Neuronal stem cell (in vitro differentiated cells): ENCODE measurements around the gene CRYAA.

Source experiments
- DNase-seq: peaks from one replicate; pipeline ENCODE4 v3.0.0-alpha.2; 2013; ENCODE audit warnings: low spot score
- H2AFZ ChIP-seq: one replicate; pipeline ENCODE4 v1.6.1; 2013; ENCODE audit warnings: mild to moderate bottlenecking, low read length, inconsistent platforms
- H2AK5ac ChIP-seq: 2 replicates; pipeline ENCODE4 v1.6.1; 2013; ENCODE audit warnings: low read depth, mild to moderate bottlenecking, inconsistent platforms, low read length, moderate library complexity, mixed read lengths
- H2BK120ac ChIP-seq: 2 replicates; pipeline ENCODE4 v1.6.1; 2013; ENCODE audit warnings: low read depth, mild to moderate bottlenecking, inconsistent platforms, low read length, moderate library complexity, mixed read lengths
- H2BK12ac ChIP-seq: one replicate; pipeline ENCODE4 v1.6.1; 2013; ENCODE audit warnings: low read length, inconsistent platforms
- H2BK15ac ChIP-seq: 2 replicates; pipeline ENCODE4 v1.6.1; 2013; ENCODE audit warnings: mild to moderate bottlenecking, low read length, inconsistent platforms, mixed read lengths
- H2BK5ac ChIP-seq: one replicate; pipeline ENCODE4 v1.6.1; 2013; ENCODE audit warnings: inconsistent platforms, mild to moderate bottlenecking, low read length, moderate library complexity
- H3K14ac ChIP-seq: one replicate; pipeline ENCODE4 v1.6.1; 2013; ENCODE audit warnings: low read length, inconsistent platforms
- H3K18ac ChIP-seq: 2 replicates; pipeline ENCODE4 v1.6.1; 2013; ENCODE audit warnings: low read length, inconsistent platforms
- H3K23ac ChIP-seq: 2 replicates; pipeline ENCODE4 v1.6.1; 2013; ENCODE audit warnings: low read depth, mild to moderate bottlenecking, mixed read lengths, low read length, inconsistent platforms; ENCODE audit not compliant: poor library complexity
- H3K27ac ChIP-seq: replicated peaks from 3 replicates; pipeline ENCODE4 v1.5.1; 2013; ENCODE audit warnings: low read length, inconsistent platforms
- H3K27me3 ChIP-seq, 3 experiments: 2 replicates each; pipeline ENCODE4 v1.6.1; 2013; ENCODE audit warnings: low read length in 3 of 3, mild to moderate bottlenecking in 2 of 3, inconsistent platforms in 1 of 3, low read depth in 1 of 3, mixed read lengths in 1 of 3, moderate library complexity in 1 of 3; ENCODE audit not compliant: control insufficient read depth in 3 of 3, insufficient read depth in 3 of 3
- H3K36me3 ChIP-seq, 2 donors: replicated peaks in 1 of 2; 2 replicates each; pipeline ENCODE4 v1.6.1; 2013; ENCODE audit warnings: low read length in 2 of 2; ENCODE audit not compliant: control insufficient read depth in 2 of 2, insufficient read depth in 2 of 2
- H3K4ac ChIP-seq: 2 replicates; pipeline ENCODE4 v1.6.1; 2013; ENCODE audit warnings: inconsistent platforms, mild to moderate bottlenecking, low read length, moderate library complexity
- H3K4me1 ChIP-seq, 2 donors: 1 replicate in 1 of 2; 2 replicates in 1 of 2; pipeline ENCODE4 v1.6.1; 2013; ENCODE audit warnings: low read length in 2 of 2, low read depth in 1 of 2; ENCODE audit not compliant: control insufficient read depth in 2 of 2, insufficient read depth in 1 of 2
- H3K4me2 ChIP-seq: one replicate; pipeline ENCODE4 v1.6.1; 2013; ENCODE audit warnings: mild to moderate bottlenecking, low read length, inconsistent platforms; ENCODE audit not compliant: insufficient read depth, poor library complexity, severe bottlenecking
- H3K4me3 ChIP-seq, 2 donors: 2 replicates each; pipeline ENCODE4 v1.5.1; 2013; ENCODE audit warnings: low read length in 2 of 2, mild to moderate bottlenecking in 2 of 2, inconsistent platforms in 1 of 2, moderate library complexity in 1 of 2
- H3K79me1 ChIP-seq: one replicate; pipeline ENCODE4 v1.6.1; 2013; ENCODE audit warnings: low read depth, mild to moderate bottlenecking, inconsistent platforms, low read length, moderate library complexity
- H3K9ac ChIP-seq: one replicate; pipeline ENCODE4 v1.6.1; 2013; ENCODE audit warnings: mild to moderate bottlenecking, low read depth, low read length, inconsistent platforms; ENCODE audit not compliant: poor library complexity
- H3K9me3 ChIP-seq, 2 donors: replicated peaks in 1 of 2; 2 replicates each; pipeline versions ENCODE3 to v1.6.1; 2013; ENCODE audit warnings: low read length in 2 of 2, mild to moderate bottlenecking in 2 of 2, inconsistent platforms in 1 of 2, low read depth in 1 of 2, mixed read lengths in 1 of 2, moderate library complexity in 1 of 2; ENCODE audit not compliant: control insufficient read depth in 2 of 2, insufficient read depth in 1 of 2
- H4K8ac ChIP-seq: one replicate; pipeline ENCODE4 v1.6.1; 2013; ENCODE audit warnings: low read depth, mild to moderate bottlenecking, inconsistent platforms, low read length, moderate library complexity
- H4K91ac ChIP-seq: one replicate; pipeline ENCODE4 v1.6.1; 2013; ENCODE audit warnings: low read length, low read depth, mild to moderate bottlenecking, inconsistent platforms; ENCODE audit not compliant: poor library complexity
- WGBS, 2 donors: extraction: QIAGEN DNeasy Blood & Tissue Kit; methylation state at CpG; one replicate each; pipeline ENCODE4 v1.1.7; 2013; ENCODE audit warnings: missing lambda C conversion rate in 2 of 2, mixed read lengths in 1 of 2; ENCODE audit not compliant: insufficient read length in 2 of 2, insufficient replicate concordance in 1 of 2; ENCODE audit errors: extremely low coverage in 2 of 2; 5-methylcytosine and 5-hydroxymethylcytosine counted together

Gene CRYAA

DNA sequence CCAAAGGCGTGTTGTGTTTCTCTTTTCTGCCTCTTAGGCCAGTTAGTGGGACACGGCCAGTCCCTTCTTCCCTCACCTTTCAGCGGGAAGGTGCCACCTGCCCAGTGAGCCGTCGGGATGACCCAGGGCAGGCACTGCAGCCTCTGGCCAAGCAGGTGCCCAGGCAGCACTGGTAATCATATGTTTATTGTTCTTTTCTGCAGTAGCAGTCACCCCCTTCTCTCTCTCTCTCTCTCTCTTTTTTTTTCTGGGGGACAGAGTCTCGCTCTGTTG is 38.2 kb downstream of the CRYAA start:
- Histone ChIP-seq H3K27me3 (no peaks in the 10 kb centered on the region), H3K79me1 (no peaks in the 10 kb centered on the region), H2BK12ac (peak overlapping the region; percentile 77), H3K4me2 (no peak overlapping the region), H3K14ac (no peak overlapping the region), H3K36me3 (no peaks in the 10 kb centered on the region), H3K27ac (no peak overlapping the region), H2BK15ac (no peak overlapping the region), H2AFZ (no peak overlapping the region), H3K4me3 (no peak overlapping the region), H2BK5ac (no peak overlapping the region), H3K4me1 (no peaks in the 10 kb centered on the region), H3K4ac (no peak overlapping the region), H4K8ac (no peak overlapping the region), H3K9ac (no peak overlapping the region), H3K23ac (no peak overlapping the region), H4K91ac (no peak overlapping the region), H2BK120ac (no peak overlapping the region), H3K9me3 (peaks cover 0 to 4% of the 10 kb centered on the region in 2 donors), H3K18ac (no peak overlapping the region), H2AK5ac (no peak overlapping the region)
- no peak for DNase-seq
- WGBS, 2 donors, result no CpG with 5 or more reads among the region's 6 CpGs

DNA sequence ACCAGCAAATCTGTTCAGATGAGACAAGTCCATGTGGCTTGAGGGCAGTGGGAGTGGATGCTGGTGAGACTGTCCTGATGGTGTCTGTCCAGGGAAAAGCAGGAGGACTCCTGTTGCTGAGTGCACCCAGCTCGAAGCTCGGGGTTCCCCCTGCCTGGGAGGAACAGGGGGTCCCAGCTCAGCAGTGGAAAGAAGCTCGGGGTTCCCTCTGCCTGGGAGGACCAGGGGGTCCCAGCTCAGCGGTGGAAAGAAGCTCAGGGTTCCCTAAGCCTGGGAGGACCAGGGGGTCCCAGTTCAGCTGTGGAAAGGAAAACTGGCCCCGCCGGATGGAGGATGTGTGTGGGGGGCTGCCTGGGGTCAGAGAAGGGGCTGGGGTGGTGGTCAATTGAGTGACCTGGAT is 39.1 kb downstream of the CRYAA start:
- Histone ChIP-seq H2BK12ac (no peak overlapping the region), H3K27me3 (no peaks in the 10 kb centered on the region), H3K4me1 (no peaks in the 10 kb centered on the region), H2BK15ac (peak overlapping the region; percentile 59), H2BK120ac (no peak overlapping the region), H3K23ac (no peak overlapping the region), H3K4me3 (no peak overlapping the region), H4K8ac (peak overlapping the region; percentile 3), H3K4ac (no peak overlapping the region), H2AK5ac (no peak overlapping the region), H3K9me3 (peaks cover 0 to 4% of the 10 kb centered on the region in 2 donors), H3K18ac (peak overlapping the region; percentile 38), H3K36me3 (no peaks in the 10 kb centered on the region), H4K91ac (no peak overlapping the region), H3K4me2 (no peak overlapping the region), H3K27ac (no peak overlapping the region), H3K14ac (no peak overlapping the region), H3K9ac (no peak overlapping the region), H3K79me1 (no peaks in the 10 kb centered on the region), H2BK5ac (no peak overlapping the region), H2AFZ (no peak overlapping the region)
- no peak for DNase-seq
- no CpG with 5 or more reads among the region's 6 CpGs for WGBS, 2 donors

GRCh38 chr21:43208561-43209332 is 39.9 kb downstream of the CRYAA start:
- no peak overlapping the region for H3K27ac ChIP-seq
- no peaks in the 10 kb centered on the region for H3K27me3 ChIP-seq
- H2BK5ac ChIP-seq, result peak overlapping the region; percentile 29
- no peaks in the 10 kb centered on the region for H3K36me3 ChIP-seq
- no peaks in the 10 kb centered on the region for H3K4me1 ChIP-seq
- H3K18ac ChIP-seq, result peak overlapping the region; percentile 72
- H2BK12ac ChIP-seq, result peak overlapping the region; percentile 49
- H3K79me1 ChIP-seq, result no peaks in the 10 kb centered on the region
- peak overlapping the region; percentile 17 for H3K4ac ChIP-seq
- no peak overlapping the region for H3K4me2 ChIP-seq
- no peak overlapping the region for H2BK120ac ChIP-seq
- H2BK15ac ChIP-seq, result no peak overlapping the region
- peak overlapping the region; percentile 45 for H2AK5ac ChIP-seq
- WGBS, 2 donors, result no CpG with 5 or more reads among the region's 29 CpGs
- H3K23ac ChIP-seq, result no peak overlapping the region
- no peak overlapping the region for H3K9ac ChIP-seq
- no peak for DNase-seq
- H2AFZ ChIP-seq, result no peak overlapping the region
- no peak overlapping the region for H4K91ac ChIP-seq
- H3K14ac ChIP-seq, result no peak overlapping the region
- H3K4me3 ChIP-seq, result no peak overlapping the region
- no peak overlapping the region for H4K8ac ChIP-seq
- peaks cover 0 to 1% of the 10 kb centered on the region in 2 donors for H3K9me3 ChIP-seq

DNA sequence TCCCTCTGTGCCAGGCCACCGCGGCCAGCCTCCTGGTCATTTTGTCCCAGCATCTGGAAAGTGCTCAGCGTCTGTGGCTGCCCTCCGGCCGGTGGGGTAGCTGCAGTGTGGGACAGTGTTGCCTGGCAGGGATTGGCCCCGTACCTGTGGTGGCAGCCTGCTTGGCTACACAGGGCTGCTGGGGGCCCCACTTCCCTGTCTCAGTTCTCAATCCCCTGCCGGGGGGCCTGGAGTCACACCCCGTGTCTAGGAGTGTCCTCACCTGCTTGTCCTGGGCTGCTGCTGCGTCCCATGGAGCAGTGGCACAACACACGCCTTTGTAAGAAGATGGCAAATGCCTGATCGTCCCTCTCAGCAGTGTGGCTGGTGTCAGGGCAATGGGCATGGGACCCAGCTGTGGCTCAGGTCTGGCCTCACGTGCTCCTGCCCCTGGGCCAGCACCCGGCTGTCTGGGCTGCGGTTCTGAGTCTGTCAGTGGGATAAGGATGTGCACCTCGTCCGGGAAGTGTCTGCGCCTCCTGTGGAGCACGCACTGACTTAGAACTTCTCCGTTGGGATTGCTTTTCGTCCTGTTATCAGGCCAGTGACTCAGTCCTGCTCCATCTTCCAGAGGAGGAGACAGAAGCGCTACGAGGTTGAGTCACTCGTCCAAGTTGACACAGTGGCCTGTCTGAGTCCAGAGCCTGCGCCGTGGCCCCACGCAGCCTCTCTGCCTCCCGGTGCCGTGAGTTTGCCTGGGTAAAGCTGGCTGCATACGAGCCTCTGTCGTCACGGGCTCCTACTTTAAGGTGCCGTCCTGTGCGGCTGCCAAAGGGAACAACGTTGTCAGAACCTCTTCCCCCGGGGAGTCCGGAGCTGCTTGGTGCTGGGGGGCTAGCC is 41.0 kb downstream of the CRYAA start:
- Histone ChIP-seq H3K4me3 (peak overlapping the region in 1 of 2 donors; percentile 6), H3K18ac (peak overlapping the region; percentile 80), H3K4me1 (no peaks in the 10 kb centered on the region), H2BK12ac (peak overlapping the region; percentile 30), H4K91ac (no peak overlapping the region), H2BK15ac (peak overlapping the region; percentile 78), H3K9me3 (peaks cover 0 to 1% of the 10 kb centered on the region in 2 donors), H4K8ac (no peak overlapping the region), H2BK120ac (peak overlapping the region; percentile 72), H2BK5ac (peak overlapping the region; percentile 39), H3K14ac (peak overlapping the region; percentile 71), H3K36me3 (no peaks in the 10 kb centered on the region), H2AK5ac (peak overlapping the region; percentile 88), H3K27me3 (no peaks in the 10 kb centered on the region), H3K4me2 (no peak overlapping the region), H3K79me1 (no peaks in the 10 kb centered on the region), H3K9ac (no peak overlapping the region), H3K4ac (peak overlapping the region; percentile 89), H3K27ac (no peak overlapping the region), H3K23ac (peak overlapping the region; percentile 89), H2AFZ (peak overlapping the region; percentile 56)
- no CpG with 5 or more reads among the region's 36 CpGs for WGBS, 2 donors
- DNase-seq, result no peak
